ENCODE results near the gene TBC1D2B.

GRCh38 chr15:78037328-78037727, 40.2 kb downstream of the TBC1D2B start:
- TF ChIP-seq POLR2AphosphoS5 (IDR thresholded peaks at IDR 0.05; ENCODE audit: low read depth, low read length) (no peak), TAF1 (IDR thresholded peaks at IDR 0.05; ENCODE audit: borderline replicate concordance, insufficient read depth, low read length) (no peak)
